ENCODE measurements around the gene GALNT18. TPM values are rescaled to one million over a fixed set of nuclear protein-coding genes. Genes with fewer than 3 reads are reported as not detected.

The GALNT18 gene
- polyA plus RNA-seq, 1 donor from 2014 or later = 7.6 TPM

DNA sequence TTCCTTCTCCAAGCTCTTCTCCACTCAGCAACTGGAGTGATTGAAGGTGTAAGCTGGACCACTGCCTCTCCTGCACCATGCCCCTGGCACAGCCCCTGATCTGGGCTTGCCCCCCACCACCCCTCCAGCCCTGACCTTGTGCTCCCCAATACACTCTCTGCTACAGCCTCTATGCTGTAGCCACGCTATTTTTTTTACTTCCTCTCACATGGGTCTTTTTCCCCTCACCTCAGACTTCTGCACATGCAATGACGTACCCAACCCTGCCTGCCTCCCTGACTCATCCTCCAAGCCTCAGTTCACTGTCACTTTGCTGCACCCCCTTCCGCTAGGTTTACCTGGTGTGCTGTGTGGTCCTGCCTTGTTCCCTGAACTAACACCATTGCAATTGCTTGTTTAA lies 277.8 kb downstream of the GALNT18 start:
- Histone ChIP-seq H3K27me3 (ENCODE audit: insufficient read depth, low read depth, low read length) (no peaks in the 10 kb centered on the region), H3K79me2 (replicated peaks; ENCODE audit: insufficient read depth, low read length) (no peaks in the 10 kb centered on the region), H4K20me1 (ENCODE audit: insufficient read depth) (no peaks in the 10 kb centered on the region), H2AFZ (ENCODE audit: low read depth, low read length) (no peak overlapping the region), H3K27ac (ENCODE audit: low read length) (no peak overlapping the region), H3K4me2 (ENCODE audit: low read length) (no peak overlapping the region), H3K36me3 (ENCODE audit: insufficient read depth, low read length) (no peaks in the 10 kb centered on the region), H3K9me2 (ENCODE audit: insufficient read depth, low read length) (no peaks in the 10 kb centered on the region), H3K4me3 (ENCODE audit: low read length) (no peak overlapping the region), H3K9me3 (ENCODE audit: low read length) (no peaks in the 10 kb centered on the region), H3K9ac (ENCODE audit: low read length) (no peak overlapping the region), H3F3A (ENCODE audit: insufficient read depth, low read length, poor library complexity, severe bottlenecking) (no peaks in the 10 kb centered on the region)
- TF ChIP-seq, protein P1, sequence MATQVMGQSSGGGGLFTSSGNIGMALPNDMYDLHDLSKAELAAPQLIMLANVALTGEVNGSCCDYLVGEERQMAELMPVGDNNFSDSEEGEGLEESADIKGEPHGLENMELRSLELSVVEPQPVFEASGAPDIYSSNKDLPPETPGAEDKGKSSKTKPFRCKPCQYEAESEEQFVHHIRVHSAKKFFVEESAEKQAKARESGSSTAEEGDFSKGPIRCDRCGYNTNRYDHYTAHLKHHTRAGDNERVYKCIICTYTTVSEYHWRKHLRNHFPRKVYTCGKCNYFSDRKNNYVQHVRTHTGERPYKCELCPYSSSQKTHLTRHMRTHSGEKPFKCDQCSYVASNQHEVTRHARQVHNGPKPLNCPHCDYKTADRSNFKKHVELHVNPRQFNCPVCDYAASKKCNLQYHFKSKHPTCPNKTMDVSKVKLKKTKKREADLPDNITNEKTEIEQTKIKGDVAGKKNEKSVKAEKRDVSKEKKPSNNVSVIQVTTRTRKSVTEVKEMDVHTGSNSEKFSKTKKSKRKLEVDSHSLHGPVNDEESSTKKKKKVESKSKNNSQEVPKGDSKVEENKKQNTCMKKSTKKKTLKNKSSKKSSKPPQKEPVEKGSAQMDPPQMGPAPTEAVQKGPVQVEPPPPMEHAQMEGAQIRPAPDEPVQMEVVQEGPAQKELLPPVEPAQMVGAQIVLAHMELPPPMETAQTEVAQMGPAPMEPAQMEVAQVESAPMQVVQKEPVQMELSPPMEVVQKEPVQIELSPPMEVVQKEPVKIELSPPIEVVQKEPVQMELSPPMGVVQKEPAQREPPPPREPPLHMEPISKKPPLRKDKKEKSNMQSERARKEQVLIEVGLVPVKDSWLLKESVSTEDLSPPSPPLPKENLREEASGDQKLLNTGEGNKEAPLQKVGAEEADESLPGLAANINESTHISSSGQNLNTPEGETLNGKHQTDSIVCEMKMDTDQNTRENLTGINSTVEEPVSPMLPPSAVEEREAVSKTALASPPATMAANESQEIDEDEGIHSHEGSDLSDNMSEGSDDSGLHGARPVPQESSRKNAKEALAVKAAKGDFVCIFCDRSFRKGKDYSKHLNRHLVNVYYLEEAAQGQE (IDR thresholded peaks at IDR 0.05; ENCODE audit: borderline replicate concordance) = no peak
- no peak for TF ChIP-seq EZH2 (IDR thresholded peaks at IDR 0.05; ENCODE audit: borderline replicate concordance, insufficient read depth, low read length, poor library complexity, severe bottlenecking)
- TF ChIP-seq TAF1 (IDR thresholded peaks at IDR 0.05; ENCODE audit: low read depth) = no peak
- TF ChIP-seq RAD21 (conservative IDR thresholded peaks at IDR 0.05) = no peak
- no peak for TF ChIP-seq POLR2AphosphoS5 (IDR thresholded peaks at IDR 0.05)
- TF ChIP-seq EP300 (conservative IDR thresholded peaks at IDR 0.05; ENCODE audit: poor library complexity, severe bottlenecking) = no peak
- no peak for TF ChIP-seq SMC3 (conservative IDR thresholded peaks at IDR 0.05; ENCODE audit: poor library complexity)
- TF ChIP-seq MXI1 (conservative IDR thresholded peaks at IDR 0.05; ENCODE audit: poor library complexity, severe bottlenecking) = no peak
- TF ChIP-seq, protein P2, sequence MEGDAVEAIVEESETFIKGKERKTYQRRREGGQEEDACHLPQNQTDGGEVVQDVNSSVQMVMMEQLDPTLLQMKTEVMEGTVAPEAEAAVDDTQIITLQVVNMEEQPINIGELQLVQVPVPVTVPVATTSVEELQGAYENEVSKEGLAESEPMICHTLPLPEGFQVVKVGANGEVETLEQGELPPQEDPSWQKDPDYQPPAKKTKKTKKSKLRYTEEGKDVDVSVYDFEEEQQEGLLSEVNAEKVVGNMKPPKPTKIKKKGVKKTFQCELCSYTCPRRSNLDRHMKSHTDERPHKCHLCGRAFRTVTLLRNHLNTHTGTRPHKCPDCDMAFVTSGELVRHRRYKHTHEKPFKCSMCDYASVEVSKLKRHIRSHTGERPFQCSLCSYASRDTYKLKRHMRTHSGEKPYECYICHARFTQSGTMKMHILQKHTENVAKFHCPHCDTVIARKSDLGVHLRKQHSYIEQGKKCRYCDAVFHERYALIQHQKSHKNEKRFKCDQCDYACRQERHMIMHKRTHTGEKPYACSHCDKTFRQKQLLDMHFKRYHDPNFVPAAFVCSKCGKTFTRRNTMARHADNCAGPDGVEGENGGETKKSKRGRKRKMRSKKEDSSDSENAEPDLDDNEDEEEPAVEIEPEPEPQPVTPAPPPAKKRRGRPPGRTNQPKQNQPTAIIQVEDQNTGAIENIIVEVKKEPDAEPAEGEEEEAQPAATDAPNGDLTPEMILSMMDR (IDR thresholded peaks at IDR 0.05; ENCODE audit: poor library complexity, severe bottlenecking) = no peak

DNA sequence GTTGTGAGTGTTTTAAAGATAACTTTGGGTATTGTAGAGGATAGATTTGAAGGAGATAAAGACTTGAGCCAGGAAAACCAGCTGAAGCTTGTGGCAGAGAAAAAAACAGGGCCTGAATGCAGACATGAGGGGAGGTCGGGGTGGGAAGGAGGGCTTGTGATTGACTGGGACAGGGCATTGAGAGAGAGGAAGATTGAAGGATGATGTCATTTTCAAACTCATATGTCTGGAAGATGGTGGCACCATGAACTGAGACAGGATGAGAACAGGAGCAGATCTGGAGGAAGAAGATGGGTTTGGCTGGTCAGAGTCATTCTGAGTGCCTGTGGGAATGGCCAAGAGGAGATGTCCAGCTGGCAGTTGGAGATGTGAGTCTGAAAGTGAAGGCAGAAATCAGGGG lies 283.5 kb downstream of the GALNT18 start:
- TF ChIP-seq TAF1 (IDR thresholded peaks at IDR 0.05; ENCODE audit: low read depth) (no peak), MXI1 (conservative IDR thresholded peaks at IDR 0.05; ENCODE audit: poor library complexity, severe bottlenecking) (no peak)
- TF ChIP-seq, protein P1 (IDR thresholded peaks at IDR 0.05; ENCODE audit: borderline replicate concordance) = no peak

More for the DNA sequence above, 283.5 kb downstream of the GALNT18 start:
- Histone ChIP-seq H3K27me3 (ENCODE audit: insufficient read depth, low read depth, low read length) (no peaks in the 10 kb centered on the region), H3K27ac (ENCODE audit: low read length) (no peak overlapping the region), H3K79me2 (replicated peaks; ENCODE audit: insufficient read depth, low read length) (no peaks in the 10 kb centered on the region), H3K9me3 (ENCODE audit: low read length) (no peaks in the 10 kb centered on the region), H3K36me3 (ENCODE audit: insufficient read depth, low read length) (no peaks in the 10 kb centered on the region), H3K9ac (ENCODE audit: low read length) (no peak overlapping the region), H2AFZ (ENCODE audit: low read depth, low read length) (no peak overlapping the region), H3K4me2 (ENCODE audit: low read length) (no peak overlapping the region), H3K4me3 (ENCODE audit: low read length) (no peak overlapping the region), H4K20me1 (ENCODE audit: insufficient read depth) (no peaks in the 10 kb centered on the region), H3K9me2 (ENCODE audit: insufficient read depth, low read length) (no peaks in the 10 kb centered on the region), H3F3A (ENCODE audit: insufficient read depth, low read length, poor library complexity, severe bottlenecking) (no peaks in the 10 kb centered on the region)

Data from neural cell (in vitro differentiated cells).